Measurements from ENCODE around the gene PPP2R2D.

The PPP2R2D gene

GRCh38 chr10:131997366-131998049, 96.7 kb downstream of the PPP2R2D start:
- H3K9me3 ChIP-seq (ENCODE audit: control extremely low read depth in 1 of 5, control insufficient read depth in 4 of 5, insufficient read depth in 2 of 5, low read depth in 1 of 5, low read length in 4 of 5) = no peaks in the 10 kb centered on the region
- DNase-seq = no peak
- no peak overlapping the region for H3K4me3 ChIP-seq (ENCODE audit: control insufficient read depth in 1 of 7, extremely low read depth in 1 of 7, insufficient read depth in 4 of 7, low read depth in 2 of 7, low read length in 6 of 7)
- 92% methylated on average over 12 of the region's 13 CpGs for WGBS (ENCODE audit: insufficient coverage)
- H3K27me3 ChIP-seq (replicated peaks in 2 of 5; ENCODE audit: control insufficient read depth in 4 of 5, insufficient read depth in 5 of 5, low read length in 4 of 5) = peaks cover 0 to 4% (median 0%) of the 10 kb centered on the region in 5 experiments
- ChIA-PET POLR2A (interaction anchor here (0.6 kb wide), 1 partner anchor 114 kb away, joined by 3 read pairs; no protein-coding TSS in a partner anchor), CTCF (interaction anchor here (1.1 kb wide), 1 partner anchor 18 kb away, joined by 3 read pairs; no protein-coding TSS in a partner anchor)
- H3K27ac ChIP-seq (ENCODE audit: insufficient read depth in 1 of 2, low read depth in 1 of 2, low read length in 2 of 2, poor library complexity in 1 of 2, severe bottlenecking in 2 of 2) = no peak overlapping the region
- H3K36me3 ChIP-seq (ENCODE audit: control insufficient read depth in 4 of 4, insufficient read depth in 4 of 4, low read length in 3 of 4) = no peaks in the 10 kb centered on the region
- no peaks in the 10 kb centered on the region for H3K4me1 ChIP-seq (ENCODE audit: control extremely low read depth in 1 of 4, control insufficient read depth in 4 of 4, insufficient read depth in 4 of 4, low read length in 3 of 4)

- Histone ChIP-seq H3K4me3 (ENCODE audit: control insufficient read depth in 1 of 7, extremely low read depth in 1 of 7, insufficient read depth in 4 of 7, low read depth in 2 of 7, low read length in 6 of 7) (no peak overlapping the region), H3K27ac (ENCODE audit: insufficient read depth in 1 of 2, low read depth in 1 of 2, low read length in 2 of 2, poor library complexity in 1 of 2, severe bottlenecking in 2 of 2) (no peak overlapping the region), H3K36me3 (ENCODE audit: control insufficient read depth in 4 of 4, insufficient read depth in 4 of 4, low read length in 3 of 4) (no peaks in the 10 kb centered on the region), H3K4me1 (ENCODE audit: control extremely low read depth in 1 of 4, control insufficient read depth in 4 of 4, insufficient read depth in 4 of 4, low read length in 3 of 4) (no peaks in the 10 kb centered on the region), H3K27me3 (replicated peaks in 2 of 5; ENCODE audit: control insufficient read depth in 4 of 5, insufficient read depth in 5 of 5, low read length in 4 of 5) (peaks cover 0 to 6% (median 0%) of the 10 kb centered on the region in 5 experiments), H3K9me3 (ENCODE audit: control extremely low read depth in 1 of 5, control insufficient read depth in 4 of 5, insufficient read depth in 2 of 5, low read depth in 1 of 5, low read length in 4 of 5) (no peaks in the 10 kb centered on the region)
- 86% methylated on average over 14 of the region's 15 CpGs for WGBS (ENCODE audit: insufficient coverage)
- ChIA-PET POLR2A (no interaction called here), CTCF (no interaction called here)
- DNase-seq = no peak
These were observed 97.4 kb downstream of the PPP2R2D start for GRCh38 chr10:131998050-131998844.

DNA sequence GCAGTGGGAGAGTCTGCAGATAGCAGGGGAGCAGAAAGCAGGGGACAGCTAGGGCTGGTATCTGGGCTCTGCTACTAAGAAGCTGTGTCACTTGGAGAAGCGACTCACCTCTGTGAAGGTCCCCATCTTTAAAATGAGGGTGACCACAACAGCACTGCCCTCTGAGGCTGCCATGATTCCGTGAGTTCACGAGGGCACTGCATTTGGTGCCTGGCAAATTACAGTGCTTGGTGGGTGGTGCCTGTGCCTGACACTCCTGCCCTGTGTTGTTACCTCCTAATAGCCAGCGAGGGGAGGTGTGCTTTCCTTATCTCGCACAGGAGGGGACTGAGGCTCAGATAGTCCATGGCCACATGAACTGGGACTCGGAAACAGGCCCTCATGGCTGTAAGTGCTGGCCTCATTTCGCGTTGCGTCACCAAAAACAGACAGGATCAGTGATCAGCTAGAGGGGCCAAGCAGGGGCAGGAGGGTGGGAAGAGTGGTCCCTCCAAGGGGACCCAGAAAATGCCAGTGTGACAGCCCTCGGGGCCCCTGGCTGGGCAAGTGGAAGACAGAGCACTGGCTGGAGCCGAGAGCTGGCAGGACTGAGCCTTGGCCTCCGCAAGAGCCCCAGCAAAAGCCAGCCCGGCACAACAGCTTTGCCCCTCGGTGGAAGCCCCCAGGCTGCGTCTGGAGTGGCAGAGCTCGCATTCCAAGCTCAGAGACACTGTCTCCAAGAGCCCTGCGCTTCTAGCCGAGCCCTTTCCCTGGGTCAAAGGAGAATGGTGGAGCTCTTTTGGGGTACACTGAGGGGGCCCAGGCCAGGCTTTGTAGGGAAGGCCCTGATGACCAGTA, 98.3 kb downstream of the PPP2R2D start:
- CTCF ChIA-PET = interaction anchor here (1.3 to 1.6 kb wide), 3 partner anchors 15 to 24 kb away, joined by 3 to 6 read pairs (median 3); no protein-coding TSS in a partner anchor

DNA sequence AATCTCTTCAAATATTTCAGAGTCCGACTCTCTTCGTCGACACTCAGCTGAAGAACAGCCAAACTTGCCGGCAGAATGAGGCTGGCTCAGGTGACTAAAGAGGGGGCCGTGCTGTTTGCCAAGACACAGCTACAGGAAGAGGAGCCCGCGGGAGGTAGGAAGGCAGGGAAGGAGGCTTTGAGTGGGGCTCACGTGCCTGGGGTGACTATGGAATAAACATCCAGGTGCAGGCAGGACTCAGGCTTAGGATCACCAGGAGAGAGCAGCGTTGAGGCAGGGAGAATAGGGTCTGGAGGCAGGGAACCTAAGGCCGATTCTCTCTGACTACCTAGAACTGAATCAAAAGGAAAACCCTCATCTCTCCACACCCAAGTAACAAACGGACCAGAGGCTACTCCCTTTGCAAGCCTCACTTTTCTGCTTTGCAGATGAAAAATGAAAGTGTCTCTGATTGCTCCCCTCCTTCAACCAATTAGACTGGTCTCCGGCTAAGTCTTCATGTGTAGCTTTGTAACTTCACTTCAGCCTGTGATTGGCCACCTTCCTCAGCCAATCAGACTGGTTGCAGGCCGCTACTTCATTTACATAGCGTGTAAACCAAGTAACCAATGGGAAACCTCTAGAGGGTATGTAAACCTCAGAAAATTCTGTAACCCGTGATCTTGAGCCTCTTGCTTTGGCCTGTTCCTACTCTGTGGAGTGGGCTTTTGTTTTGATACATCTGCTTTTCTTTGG, 100.6 kb downstream of the PPP2R2D start:
- H3K9me3 ChIP-seq (ENCODE audit: control extremely low read depth in 1 of 5, control insufficient read depth in 4 of 5, insufficient read depth in 2 of 5, low read depth in 1 of 5, low read length in 4 of 5) = peaks cover 0 to 9% (median 0%) of the 10 kb centered on the region in 5 experiments
- peak overlapping the region in 1 of 7 experiments; percentile 23 for H3K4me3 ChIP-seq (ENCODE audit: control insufficient read depth in 1 of 7, extremely low read depth in 1 of 7, insufficient read depth in 4 of 7, low read depth in 2 of 7, low read length in 6 of 7)
- H3K4me1 ChIP-seq (ENCODE audit: control extremely low read depth in 1 of 4, control insufficient read depth in 4 of 4, insufficient read depth in 4 of 4, low read length in 3 of 4) = no peaks in the 10 kb centered on the region
- H3K27me3 ChIP-seq (replicated peaks in 2 of 5; ENCODE audit: control insufficient read depth in 4 of 5, insufficient read depth in 5 of 5, low read length in 4 of 5) = peaks cover 0 to 11% (median 0%) of the 10 kb centered on the region in 5 experiments
- CTCF ChIA-PET = no interaction called here
- no peak overlapping the region for H3K27ac ChIP-seq (ENCODE audit: insufficient read depth in 1 of 2, low read depth in 1 of 2, low read length in 2 of 2, poor library complexity in 1 of 2, severe bottlenecking in 2 of 2)
- 82% methylated on average over 13 of the region's 15 CpGs for WGBS (ENCODE audit: insufficient coverage)
- peak in 2 of 3 donors; percentile 15 to 31 for DNase-seq
- no peaks in the 10 kb centered on the region for H3K36me3 ChIP-seq (ENCODE audit: control insufficient read depth in 4 of 4, insufficient read depth in 4 of 4, low read length in 3 of 4)
- POLR2A ChIA-PET = no interaction called here

More for the DNA sequence above, 98.3 kb downstream of the PPP2R2D start:
- no peak for DNase-seq
- Histone ChIP-seq H3K9me3 (ENCODE audit: control extremely low read depth in 1 of 5, control insufficient read depth in 4 of 5, insufficient read depth in 2 of 5, low read depth in 1 of 5, low read length in 4 of 5) (no peaks in the 10 kb centered on the region), H3K27me3 (replicated peaks in 2 of 5; ENCODE audit: control insufficient read depth in 4 of 5, insufficient read depth in 5 of 5, low read length in 4 of 5) (peaks cover 0 to 9% (median 0%) of the 10 kb centered on the region in 5 experiments), H3K27ac (ENCODE audit: insufficient read depth in 1 of 2, low read depth in 1 of 2, low read length in 2 of 2, poor library complexity in 1 of 2, severe bottlenecking in 2 of 2) (no peak overlapping the region), H3K36me3 (ENCODE audit: control insufficient read depth in 4 of 4, insufficient read depth in 4 of 4, low read length in 3 of 4) (no peaks in the 10 kb centered on the region), H3K4me3 (ENCODE audit: control insufficient read depth in 1 of 7, extremely low read depth in 1 of 7, insufficient read depth in 4 of 7, low read depth in 2 of 7, low read length in 6 of 7) (no peak overlapping the region), H3K4me1 (ENCODE audit: control extremely low read depth in 1 of 4, control insufficient read depth in 4 of 4, insufficient read depth in 4 of 4, low read length in 3 of 4) (no peaks in the 10 kb centered on the region)
- 99% methylated on average over 18 of the region's 18 CpGs for WGBS (ENCODE audit: insufficient coverage)
- POLR2A ChIA-PET = no interaction called here

DNA sequence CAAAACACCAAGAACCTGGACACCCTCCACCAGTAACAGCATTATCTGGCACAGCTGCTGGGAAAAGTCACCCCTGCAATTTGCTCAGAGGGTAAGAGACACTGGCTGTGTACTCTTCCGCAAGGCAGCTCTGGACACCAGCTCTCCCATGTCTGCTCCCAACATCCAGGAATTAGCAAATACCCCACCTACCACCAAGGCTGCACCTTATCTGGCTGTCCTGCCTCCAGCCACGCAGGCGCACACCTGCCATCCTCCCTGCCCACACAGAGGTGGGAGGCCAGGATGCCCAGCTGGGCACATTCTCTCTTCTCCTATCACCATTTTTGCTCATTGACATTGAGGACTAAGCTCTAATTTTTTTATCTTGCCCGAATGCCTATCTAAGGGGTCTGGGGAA, 101.2 kb downstream of the PPP2R2D start:
- Histone ChIP-seq H3K9me3 (ENCODE audit: control extremely low read depth in 1 of 5, control insufficient read depth in 4 of 5, insufficient read depth in 2 of 5, low read depth in 1 of 5, low read length in 4 of 5) (peaks cover 0 to 9% (median 0%) of the 10 kb centered on the region in 5 experiments), H3K27me3 (replicated peaks in 2 of 5; ENCODE audit: control insufficient read depth in 4 of 5, insufficient read depth in 5 of 5, low read length in 4 of 5) (peaks cover 0 to 11% (median 0%) of the 10 kb centered on the region in 5 experiments), H3K4me3 (ENCODE audit: control insufficient read depth in 1 of 7, extremely low read depth in 1 of 7, insufficient read depth in 4 of 7, low read depth in 2 of 7, low read length in 6 of 7) (no peak overlapping the region), H3K36me3 (ENCODE audit: control insufficient read depth in 4 of 4, insufficient read depth in 4 of 4, low read length in 3 of 4) (no peaks in the 10 kb centered on the region), H3K4me1 (ENCODE audit: control extremely low read depth in 1 of 4, control insufficient read depth in 4 of 4, insufficient read depth in 4 of 4, low read length in 3 of 4) (no peaks in the 10 kb centered on the region), H3K27ac (ENCODE audit: insufficient read depth in 1 of 2, low read depth in 1 of 2, low read length in 2 of 2, poor library complexity in 1 of 2, severe bottlenecking in 2 of 2) (no peak overlapping the region)
- ChIA-PET CTCF (no interaction called here), POLR2A (interaction anchor here (0.6 kb wide), 1 partner anchor 10 kb away, joined by 3 read pairs; no protein-coding TSS in a partner anchor)
- WGBS (ENCODE audit: insufficient coverage) = 100% methylated on average over 2 of the region's 4 CpGs
- DNase-seq = no peak

- no peaks in the 10 kb centered on the region for H3K4me1 ChIP-seq (ENCODE audit: control extremely low read depth in 1 of 4, control insufficient read depth in 4 of 4, insufficient read depth in 4 of 4, low read length in 3 of 4)
- no peak overlapping the region for H3K27ac ChIP-seq (ENCODE audit: insufficient read depth in 1 of 2, low read depth in 1 of 2, low read length in 2 of 2, poor library complexity in 1 of 2, severe bottlenecking in 2 of 2)
- ChIA-PET POLR2A (no interaction called here), CTCF (no interaction called here)
- DNase-seq = no peak
- WGBS (ENCODE audit: insufficient coverage) = 85% methylated on average over 11 of the region's 12 CpGs
- H3K4me3 ChIP-seq (ENCODE audit: control insufficient read depth in 1 of 7, extremely low read depth in 1 of 7, insufficient read depth in 4 of 7, low read depth in 2 of 7, low read length in 6 of 7) = no peak overlapping the region
- no peaks in the 10 kb centered on the region for H3K36me3 ChIP-seq (ENCODE audit: control insufficient read depth in 4 of 4, insufficient read depth in 4 of 4, low read length in 3 of 4)
- H3K27me3 ChIP-seq (replicated peaks in 2 of 5; ENCODE audit: control insufficient read depth in 4 of 5, insufficient read depth in 5 of 5, low read length in 4 of 5) = peaks cover 0 to 11% (median 0%) of the 10 kb centered on the region in 5 experiments
- peaks cover 0 to 9% (median 0%) of the 10 kb centered on the region in 5 experiments for H3K9me3 ChIP-seq (ENCODE audit: control extremely low read depth in 1 of 5, control insufficient read depth in 4 of 5, insufficient read depth in 2 of 5, low read depth in 1 of 5, low read length in 4 of 5)
These were observed 102.6 kb downstream of the PPP2R2D start for GRCh38 chr10:132003282-132003924.

Data from common myeloid progenitor, CD34-positive (primary cell).